GM18498 (cell line): ENCODE results near the gene SCD5.

Experiments
- ATAC-seq: cut with Tn5 transposase; IDR thresholded peaks from one replicate; pipeline ENCODE4 v1.9.1; 2021; ENCODE audit warnings: mild to moderate bottlenecking, moderate library complexity; ENCODE audit not compliant: unreplicated experiment

SCD5 gene

GRCh38 chr4:82643994-82644733, 154.4 kb downstream of the SCD5 start:
- ATAC-seq: no peak

GRCh38 chr4:82642331-82642730, 156.3 kb downstream of the SCD5 start:
- no peak for ATAC-seq

DNA sequence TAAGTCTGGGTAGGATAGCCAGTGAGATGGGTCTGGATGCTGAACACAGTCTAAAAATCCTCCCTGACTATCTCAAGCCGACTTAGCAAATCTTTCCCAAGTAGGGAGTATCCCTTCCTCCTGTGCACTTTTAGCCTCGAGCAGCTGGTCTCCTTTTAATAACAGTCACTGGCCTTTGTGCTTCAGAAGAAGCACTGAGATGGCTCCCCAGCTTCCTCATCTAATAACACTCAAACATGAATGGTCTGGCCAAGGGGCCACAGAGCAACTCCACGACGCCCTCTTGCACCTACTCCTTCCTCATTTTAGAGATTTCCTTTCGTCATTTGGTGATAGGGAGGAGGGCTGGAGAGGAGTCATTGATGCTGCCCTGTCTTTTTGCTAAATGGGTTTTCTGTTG, 158.1 kb downstream of the SCD5 start:
- ATAC-seq: no peak

DNA sequence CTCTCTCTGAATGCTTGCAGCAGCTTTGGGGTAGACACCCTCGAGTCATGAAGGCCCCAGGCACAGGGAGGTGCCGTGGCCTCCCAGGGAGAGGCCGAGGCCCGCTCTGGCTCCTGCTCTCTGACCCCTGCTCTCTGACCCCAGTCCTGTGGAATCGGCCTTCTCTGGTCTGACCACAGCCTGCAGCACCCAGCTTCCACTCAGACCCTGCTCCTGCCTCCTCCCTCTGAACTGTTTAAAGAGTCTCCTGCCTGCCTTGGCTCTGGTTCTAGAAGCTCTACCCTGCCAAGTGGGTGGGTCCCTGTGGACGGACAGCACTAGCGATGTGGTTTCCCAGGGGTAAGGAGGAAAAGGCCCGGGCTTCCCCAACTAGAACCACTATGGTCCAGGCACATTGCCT, 158.6 kb downstream of the SCD5 start:
- no peak for ATAC-seq

GRCh38 chr4:82638479-82638878, 160.1 kb downstream of the SCD5 start:
- no peak for ATAC-seq

GRCh38 chr4:82630079-82630478, 168.5 kb downstream of the SCD5 start:
- no peak for ATAC-seq

GRCh38 chr4:82629238-82630000, 169.2 kb downstream of the SCD5 start:
- ATAC-seq: no peak

DNA sequence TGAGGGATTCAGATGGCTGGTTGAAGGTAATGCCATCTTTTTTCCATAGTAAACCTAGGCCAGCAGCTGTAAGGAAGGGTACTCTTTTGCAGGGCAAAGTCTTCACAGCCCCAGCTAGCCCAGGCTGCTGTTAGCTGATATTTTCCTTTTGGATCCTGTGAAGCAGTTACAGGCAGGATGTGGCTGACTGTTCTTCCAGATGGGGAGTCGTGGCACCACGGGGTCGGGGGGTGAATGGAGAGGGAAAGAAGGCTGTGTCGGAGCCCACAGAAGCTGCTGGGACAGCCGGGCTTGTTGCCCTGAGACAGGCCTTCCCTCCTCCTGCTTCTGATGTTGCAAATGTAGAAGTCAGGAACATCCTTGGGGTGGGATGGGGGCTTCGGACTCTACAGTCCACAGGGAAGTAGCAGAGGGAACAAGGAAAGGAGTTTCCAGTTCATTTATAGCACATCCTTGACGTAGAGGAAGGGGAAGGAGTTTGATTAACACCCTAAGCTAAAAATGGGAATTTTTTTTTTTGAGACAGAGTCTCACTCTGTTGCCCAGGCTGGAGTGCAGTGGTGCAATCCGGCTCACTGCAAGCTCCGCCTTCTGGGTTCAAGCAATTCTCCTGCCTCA, 172.2 kb downstream of the SCD5 start:
- ATAC-seq: no peak

DNA sequence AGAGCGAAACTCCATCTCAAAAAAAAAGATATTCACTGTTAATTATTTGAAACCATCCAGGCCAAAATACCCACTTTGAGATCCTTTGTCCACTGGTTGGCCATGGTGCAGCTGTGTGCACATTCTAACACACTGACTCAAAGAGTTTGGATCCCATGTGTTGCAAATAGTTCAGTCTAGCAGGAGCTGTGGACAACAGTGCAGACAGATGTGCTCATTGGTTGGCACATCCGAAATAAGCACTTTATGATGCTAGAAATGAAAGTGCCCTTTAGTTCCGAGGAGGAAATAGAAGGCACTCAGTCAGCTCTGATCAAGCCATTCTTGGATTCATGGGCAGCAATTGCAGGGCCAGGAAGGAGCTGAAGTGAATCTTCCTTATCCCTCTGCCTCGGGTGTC, 173.8 kb downstream of the SCD5 start:
- ATAC-seq: no peak

- no peak for ATAC-seq
Measured at GRCh38 chr4:82623121-82623683, 175.4 kb downstream of the SCD5 start.

DNA sequence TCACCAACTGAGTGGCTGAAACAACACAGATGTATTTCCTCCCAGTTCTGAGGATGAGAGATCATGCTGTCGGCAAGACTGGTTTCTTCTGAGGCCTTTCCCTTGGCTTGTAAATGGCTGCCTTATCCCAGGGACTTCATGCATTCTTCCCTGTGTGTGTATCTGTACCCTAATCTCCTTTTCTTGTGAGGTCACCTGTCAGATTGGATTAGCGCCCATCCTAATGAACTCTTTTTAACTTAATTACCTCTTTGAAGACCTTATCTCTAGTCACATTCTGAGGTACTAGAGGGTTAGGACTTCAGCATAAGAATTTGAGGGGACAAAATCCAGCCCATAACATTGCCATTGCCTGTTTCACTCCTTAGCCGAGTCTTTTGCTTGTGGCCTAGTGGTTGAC, 177.3 kb downstream of the SCD5 start:
- no peak for ATAC-seq

DNA sequence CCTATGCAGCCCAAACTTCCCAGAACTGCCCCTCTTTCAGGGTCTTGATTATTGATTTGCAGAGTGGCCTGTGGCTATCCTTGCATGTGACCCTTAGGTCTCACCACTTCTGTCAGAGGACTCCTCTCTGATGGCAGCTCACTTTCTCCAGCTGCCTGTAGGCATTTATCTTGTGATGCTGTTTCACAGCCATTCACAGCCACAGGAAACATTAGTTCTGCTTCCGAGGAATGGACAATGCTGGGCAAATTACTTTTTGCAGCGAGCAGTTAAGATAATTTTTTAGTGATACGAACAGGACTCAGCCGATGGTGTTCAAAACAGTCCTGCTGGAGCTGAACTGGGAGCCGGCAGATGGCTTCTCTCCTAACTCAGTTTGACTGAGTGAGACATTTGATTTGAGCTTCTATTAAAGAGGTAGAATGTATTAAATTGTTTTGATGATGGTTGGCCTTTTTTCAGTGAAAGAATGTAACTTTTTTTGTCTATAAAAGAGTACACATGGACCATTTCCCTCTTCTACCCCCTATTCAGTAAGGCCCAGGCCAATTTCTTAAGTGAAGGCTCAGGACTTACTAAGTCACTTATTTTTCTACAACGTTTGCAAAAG, 178.4 kb downstream of the SCD5 start:
- no peak for ATAC-seq

GRCh38 chr4:82618103-82618720, 180.4 kb downstream of the SCD5 start:
- ATAC-seq: no peak

GRCh38 chr4:82614838-82615449, 183.7 kb downstream of the SCD5 start:
- ATAC-seq: no peak

DNA sequence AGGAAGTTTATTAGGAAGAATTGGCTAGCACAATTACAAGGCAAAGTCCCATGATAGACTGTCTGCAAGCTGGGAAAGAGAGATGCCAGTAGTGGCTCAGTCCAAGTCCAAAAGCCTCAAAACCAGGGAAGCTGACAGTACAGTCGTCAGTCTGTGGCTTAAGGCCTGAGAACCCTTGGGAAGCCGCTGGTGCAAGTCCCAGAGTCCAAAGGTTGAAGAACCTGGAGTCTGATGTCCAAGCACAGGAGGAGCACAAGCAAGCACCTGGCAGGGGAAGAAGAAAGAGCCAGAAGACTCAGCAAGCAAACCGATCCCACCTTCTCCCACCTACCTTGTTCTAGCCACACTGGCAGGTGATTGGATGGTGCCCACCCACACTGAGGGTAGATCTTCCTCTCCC, 185.5 kb downstream of the SCD5 start:
- no peak for ATAC-seq

GRCh38 chr4:82611982-82612381, 186.6 kb downstream of the SCD5 start:
- no peak for ATAC-seq

DNA sequence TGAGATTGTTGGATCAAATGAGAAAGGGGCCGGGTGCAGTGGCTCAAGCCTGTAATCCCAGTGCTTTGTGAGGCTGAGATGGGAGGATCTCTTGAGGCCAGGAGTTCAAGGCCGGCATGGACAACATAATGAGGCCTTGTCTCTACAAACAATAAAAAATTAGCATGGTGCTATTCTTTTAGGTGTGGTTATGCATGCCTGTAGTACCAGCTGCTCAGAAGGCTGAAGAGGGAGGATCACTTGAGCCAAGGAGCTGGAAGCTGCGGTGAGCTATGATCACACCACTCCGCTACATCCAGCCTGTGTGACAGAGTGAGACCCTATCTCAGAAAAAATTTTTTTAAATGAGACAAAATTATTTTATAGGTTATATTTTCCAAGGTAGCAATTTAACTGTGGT, 187.1 kb downstream of the SCD5 start:
- ATAC-seq: no peak

- no peak for ATAC-seq
Measured at GRCh38 chr4:82610041-82610440, 188.6 kb downstream of the SCD5 start.

- ATAC-seq: no peak
Measured at GRCh38 chr4:82606622-82607021, 192.0 kb downstream of the SCD5 start.

GRCh38 chr4:82604522-82604921, 194.1 kb downstream of the SCD5 start:
- no peak for ATAC-seq
